HG03457 (cell line): Measurements from ENCODE around the gene LRIG3.
"Not testable (repeated sequence)": the region's sequence is repeated elsewhere in the genome, so short reads cannot be mapped to it uniquely, and the experiment has no call there.

Experiments
- ATAC-seq: cut with Tn5 transposase; IDR thresholded peaks from one replicate; pipeline ENCODE4 v1.9.1; 2021; ENCODE audit warnings: moderate number of reproducible peaks; ENCODE audit not compliant: unreplicated experiment

Gene LRIG3

GRCh38 chr12:58870595-58870994, 49.7 kb downstream of the LRIG3 start:
- no peak for ATAC-seq

GRCh38 chr12:58860788-58861240, 59.5 kb downstream of the LRIG3 start:
- ATAC-seq = no peak

- no peak for ATAC-seq
Observed at GRCh38 chr12:58860056-58860787, 60.1 kb downstream of the LRIG3 start.

GRCh38 chr12:58858030-58858429, 62.3 kb downstream of the LRIG3 start:
- ATAC-seq = no peak

- ATAC-seq = not testable (repeated sequence)
Observed at GRCh38 chr12:58857206-58857605, 63.1 kb downstream of the LRIG3 start.

- not testable (repeated sequence) for ATAC-seq
Observed at GRCh38 chr12:58855630-58856029, 64.7 kb downstream of the LRIG3 start.

GRCh38 chr12:58850826-58851225, 69.5 kb downstream of the LRIG3 start:
- no peak for ATAC-seq

- ATAC-seq = no peak
Observed at GRCh38 chr12:58847901-58848600, 72.3 kb downstream of the LRIG3 start.

GRCh38 chr12:58844161-58844560, 76.1 kb downstream of the LRIG3 start:
- ATAC-seq = no peak

GRCh38 chr12:58841058-58841798, 79.1 kb downstream of the LRIG3 start:
- ATAC-seq = no peak

- no peak for ATAC-seq
Observed at GRCh38 chr12:58833853-58834252, 86.5 kb downstream of the LRIG3 start.

- no peak for ATAC-seq
Observed at GRCh38 chr12:58832920-58833319, 87.4 kb downstream of the LRIG3 start.
